Sigmoid colon (tissue), 4 donors: ENCODE data around the gene TEKT3.

Experiments used
- POLR2A ChIP-seq, 2 donors: fragments of 450-650 bp; IDR thresholded peaks; one replicate each; pipeline ENCODE4 v1.6.1; 2016; ENCODE audit warnings: antibody characterized with exemption in 2 of 2, mild to moderate bottlenecking in 2 of 2, moderate library complexity in 2 of 2
- POLR2AphosphoS5 ChIP-seq, 4 donors: sonication (generic); formaldehyde crosslinking; IDR thresholded peaks; one replicate each; pipeline ENCODE4 v1.6.1; 2017; ENCODE audit warnings: antibody characterized with exemption in 4 of 4
- TF ChIP-seq, protein P1 (sequence below), 4 experiments: fragments of 450-650 bp in 3 of 4; fragments of 200-600 bp in 1 of 4; IDR thresholded peaks; one replicate each; pipeline ENCODE4 v1.5.1; 2016 to 2019; ENCODE audit warnings: antibody characterized with exemption in 4 of 4, mild to moderate bottlenecking in 3 of 4, moderate library complexity in 2 of 4

DNA sequence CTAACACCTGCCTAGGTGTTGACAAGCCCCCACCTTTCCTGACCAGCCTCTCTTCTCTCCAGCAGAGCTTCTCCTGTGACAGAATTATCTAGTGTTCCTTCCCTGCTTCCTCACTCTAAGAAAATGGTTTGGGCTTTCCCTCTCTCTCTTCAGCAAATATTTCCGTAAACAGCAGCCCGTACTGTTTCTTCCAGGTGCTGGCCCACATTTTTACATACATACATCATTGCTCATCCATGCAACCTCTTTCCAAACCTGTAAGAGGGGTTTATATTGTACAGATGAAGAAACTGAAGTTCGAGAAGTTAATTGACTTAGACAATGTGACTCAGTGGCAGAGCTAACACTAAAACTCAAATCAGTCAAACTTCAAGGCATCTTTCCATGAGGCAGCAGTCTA lies 569 bp upstream of the TEKT3 start:
- TF ChIP-seq POLR2AphosphoS5 (IDR thresholded peaks at IDR 0.05) (no peak), POLR2A (IDR thresholded peaks at IDR 0.05) (no peak)
- TF ChIP-seq, protein P1, sequence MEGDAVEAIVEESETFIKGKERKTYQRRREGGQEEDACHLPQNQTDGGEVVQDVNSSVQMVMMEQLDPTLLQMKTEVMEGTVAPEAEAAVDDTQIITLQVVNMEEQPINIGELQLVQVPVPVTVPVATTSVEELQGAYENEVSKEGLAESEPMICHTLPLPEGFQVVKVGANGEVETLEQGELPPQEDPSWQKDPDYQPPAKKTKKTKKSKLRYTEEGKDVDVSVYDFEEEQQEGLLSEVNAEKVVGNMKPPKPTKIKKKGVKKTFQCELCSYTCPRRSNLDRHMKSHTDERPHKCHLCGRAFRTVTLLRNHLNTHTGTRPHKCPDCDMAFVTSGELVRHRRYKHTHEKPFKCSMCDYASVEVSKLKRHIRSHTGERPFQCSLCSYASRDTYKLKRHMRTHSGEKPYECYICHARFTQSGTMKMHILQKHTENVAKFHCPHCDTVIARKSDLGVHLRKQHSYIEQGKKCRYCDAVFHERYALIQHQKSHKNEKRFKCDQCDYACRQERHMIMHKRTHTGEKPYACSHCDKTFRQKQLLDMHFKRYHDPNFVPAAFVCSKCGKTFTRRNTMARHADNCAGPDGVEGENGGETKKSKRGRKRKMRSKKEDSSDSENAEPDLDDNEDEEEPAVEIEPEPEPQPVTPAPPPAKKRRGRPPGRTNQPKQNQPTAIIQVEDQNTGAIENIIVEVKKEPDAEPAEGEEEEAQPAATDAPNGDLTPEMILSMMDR (IDR thresholded peaks at IDR 0.05) = no peak
